NCI-H2081 treated with DMSO at 0.1 percent for 48 hours (cell line): ENCODE data around the gene EFTUD2.
"Not testable (repeated sequence)": the region's sequence is repeated elsewhere in the genome, so short reads cannot be mapped to it uniquely, and the experiment has no call there.

Experiments
- DNase-seq: peaks from one replicate; lab custom pipeline; 2025; lab: John Stamatoyannopoulos, UW

Gene EFTUD2

DNA sequence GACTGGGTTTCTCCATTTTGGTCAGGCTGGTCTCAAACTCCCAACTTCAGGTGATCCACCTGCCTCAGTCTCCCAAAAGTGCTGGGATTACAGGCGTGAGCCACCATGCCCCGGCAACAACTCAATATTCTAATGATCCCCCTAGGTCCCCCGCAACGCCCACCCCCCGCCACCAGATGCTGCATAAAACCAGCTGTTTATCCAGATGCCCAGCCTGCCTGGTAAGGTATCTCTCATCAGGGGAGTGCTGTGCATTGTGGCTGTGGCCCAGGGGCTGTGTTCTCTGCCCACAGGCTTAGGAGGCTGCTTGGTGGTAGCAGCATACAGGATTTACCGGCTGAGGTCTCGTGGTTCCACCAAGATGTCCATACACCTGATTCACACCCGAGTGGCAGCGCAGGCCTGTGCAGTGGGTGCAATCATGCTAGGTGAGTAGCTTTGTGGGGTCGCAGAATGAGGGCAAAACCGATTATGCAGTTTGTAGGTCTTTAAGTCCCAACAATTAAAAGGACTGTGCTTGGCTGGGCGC is 50.2 kb downstream of the EFTUD2 start:
- DNase-seq = no peak

DNA sequence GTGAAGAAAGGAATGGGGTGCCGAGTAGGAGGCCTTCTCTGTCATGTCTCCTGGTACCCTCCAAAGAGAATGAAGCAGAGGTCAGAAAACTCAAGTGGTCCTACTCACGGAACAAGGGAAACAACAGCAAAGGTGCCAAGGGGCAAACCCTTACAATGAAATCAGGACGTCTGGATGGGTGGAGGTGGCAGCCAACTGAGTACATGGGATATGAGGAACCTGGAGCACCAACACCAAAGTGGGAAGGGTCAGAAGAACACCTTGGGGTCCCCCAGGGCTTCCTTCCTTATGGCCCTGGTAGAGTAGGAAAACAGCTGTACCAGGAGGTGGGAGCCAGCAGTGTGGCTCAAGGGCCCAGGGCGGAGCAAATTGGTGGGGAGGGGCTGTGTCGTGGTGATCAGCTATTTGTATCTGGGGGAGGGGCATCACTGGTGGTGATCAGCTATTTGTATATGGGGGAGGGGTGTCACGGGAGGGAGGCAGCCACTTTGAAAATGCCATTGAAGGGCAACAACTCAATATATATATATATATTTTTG is 50.9 kb downstream of the EFTUD2 start:
- no peak for DNase-seq

DNA sequence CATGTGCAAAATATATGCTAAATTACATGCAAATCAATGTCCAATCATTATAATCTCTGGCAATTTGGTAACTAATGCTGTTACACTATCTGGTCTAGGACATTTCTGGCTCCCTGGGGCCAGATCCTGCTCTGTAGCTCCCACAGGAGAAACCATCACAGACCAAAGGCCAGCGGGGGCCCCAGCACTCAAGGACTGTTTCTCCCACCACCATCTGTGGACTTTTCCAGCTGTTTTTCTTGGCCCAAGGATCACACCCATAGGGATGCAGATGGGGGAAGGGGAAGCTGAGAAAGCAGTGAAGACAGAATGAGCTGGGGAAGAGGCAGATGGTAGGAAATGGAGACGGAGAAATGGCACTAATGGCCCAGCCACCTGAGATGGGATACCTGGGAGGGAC is 51.7 kb downstream of the EFTUD2 start, which contains the start of gene HIGD1B:
Gene HIGD1B (plus strand): TSS at position 298 of the 400 bp plus-strand sequence. CDS start 270 bp downstream, outside the sequence.
- DNase-seq = no peak

DNA sequence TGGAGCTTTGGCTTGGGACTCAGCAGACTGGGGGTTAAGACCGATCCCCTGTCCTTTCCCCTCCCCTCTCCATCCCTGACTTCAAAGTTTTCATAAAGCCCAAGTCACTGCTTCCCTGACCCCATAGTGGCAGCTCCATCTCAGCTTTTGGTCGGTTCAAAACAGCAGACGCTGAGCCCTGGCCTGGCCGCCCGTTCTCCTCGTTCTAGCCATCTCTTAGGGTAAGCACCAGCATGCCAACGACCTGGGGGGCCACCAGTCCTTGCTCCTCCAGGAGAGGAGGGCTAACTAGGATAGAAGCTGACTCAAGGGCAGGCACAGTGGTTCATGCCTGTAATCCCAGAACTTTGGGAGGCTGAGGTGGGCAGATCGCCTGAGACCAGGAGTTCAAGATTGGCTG is 53.0 kb downstream of the EFTUD2 start:
- DNase-seq = no peak

DNA sequence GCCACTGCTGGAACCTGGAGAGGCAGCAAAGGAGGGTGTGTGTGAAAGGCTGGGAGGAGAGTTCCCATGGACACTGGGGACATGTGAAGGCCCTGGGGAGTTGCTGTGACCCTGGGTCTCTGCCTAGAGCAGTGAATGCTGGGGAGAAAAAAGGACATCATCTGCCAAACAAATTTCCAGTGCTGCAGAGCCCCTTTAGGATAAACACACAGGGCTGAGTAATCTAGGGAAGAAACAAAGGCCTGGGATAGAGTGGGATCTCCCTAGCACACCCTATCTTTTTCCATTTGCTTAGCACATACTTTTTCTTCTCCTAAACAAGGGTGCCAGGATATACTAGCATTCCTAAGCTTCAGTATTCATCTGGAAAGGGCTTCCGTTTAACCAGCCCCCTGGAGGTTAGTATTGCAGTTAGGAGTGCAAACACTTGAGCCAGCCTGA is 54.8 kb downstream of the EFTUD2 start:
- DNase-seq = no peak

DNA sequence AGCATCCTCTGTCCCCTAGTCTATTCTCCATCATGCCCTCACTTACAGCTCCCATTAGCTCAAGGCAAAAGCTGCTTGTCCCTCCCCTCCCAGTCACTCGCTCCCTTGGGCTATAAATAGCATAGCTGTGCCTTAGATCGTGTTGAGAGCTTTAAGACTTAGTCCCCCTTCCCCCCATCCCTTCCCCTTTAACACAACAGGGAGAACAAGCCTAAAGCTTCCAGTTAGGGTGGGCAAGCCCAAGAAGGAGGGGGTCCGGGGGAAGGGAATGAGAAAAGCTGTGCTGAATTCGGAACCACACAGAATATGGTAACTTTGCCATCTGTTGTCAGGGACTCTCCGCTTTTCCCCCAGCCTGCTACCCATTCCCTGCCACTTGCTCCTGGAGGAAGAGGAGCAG is 56.5 kb downstream of the EFTUD2 start:
- no peak for DNase-seq

DNA sequence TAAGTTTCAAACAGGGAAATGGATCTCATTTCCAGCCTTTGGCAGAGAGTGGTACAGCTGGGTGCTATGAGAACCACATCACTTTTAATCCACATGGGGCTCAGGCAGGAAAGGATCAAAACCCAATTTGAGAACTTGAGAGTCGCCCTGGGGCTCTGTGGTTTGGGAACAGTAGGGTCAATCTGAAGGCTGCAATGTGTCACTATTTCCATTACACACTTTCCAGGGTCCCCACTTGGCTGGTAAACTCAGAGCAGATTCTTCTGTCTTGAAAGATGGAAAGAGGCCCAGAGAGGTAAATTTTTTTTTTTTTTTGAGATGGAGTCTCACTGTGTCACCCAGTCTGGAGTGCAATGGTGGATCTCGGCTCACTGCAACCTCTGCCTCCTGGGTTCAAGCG is 58.3 kb downstream of the EFTUD2 start:
- no peak for DNase-seq

DNA sequence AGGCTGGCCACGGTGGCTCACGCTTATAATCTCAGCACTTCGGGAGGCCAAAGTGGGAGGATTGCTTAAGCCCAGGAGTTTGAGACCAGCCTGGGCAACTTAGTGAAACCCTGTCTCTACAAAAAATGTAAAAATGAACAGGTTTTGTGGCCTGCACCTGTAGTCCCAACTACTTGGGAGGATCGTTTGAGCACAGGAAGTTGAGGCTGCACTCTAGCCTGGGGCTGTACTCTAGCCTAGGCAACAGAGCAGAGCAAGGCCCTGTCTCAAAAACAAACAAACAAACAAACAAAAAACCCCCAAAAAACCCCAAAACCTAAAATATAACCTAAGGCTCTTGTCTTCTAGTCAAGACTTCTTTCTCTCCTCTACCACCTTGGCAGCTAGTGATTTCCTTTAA is 59.0 kb downstream of the EFTUD2 start:
- no peak for DNase-seq

DNA sequence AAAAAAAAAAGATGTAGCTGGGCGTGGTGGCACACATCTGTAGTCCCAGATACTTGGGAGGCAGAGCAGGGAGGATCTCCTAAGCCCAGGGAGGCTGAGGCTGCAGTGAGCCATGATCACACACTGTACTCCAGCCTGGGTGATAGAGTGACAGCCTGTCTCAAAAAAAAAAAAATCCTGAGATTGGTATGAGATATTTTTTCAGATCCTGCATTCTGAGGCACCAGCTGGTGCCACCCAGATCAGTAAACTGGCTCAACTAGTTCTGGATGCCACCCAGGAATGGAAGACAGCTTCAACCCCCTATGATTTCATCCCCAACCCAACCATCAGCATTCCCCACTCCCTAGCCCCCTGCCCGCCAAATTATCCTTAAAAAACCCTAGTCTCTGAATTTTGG is 62.0 kb downstream of the EFTUD2 start:
- DNase-seq = no peak

DNA sequence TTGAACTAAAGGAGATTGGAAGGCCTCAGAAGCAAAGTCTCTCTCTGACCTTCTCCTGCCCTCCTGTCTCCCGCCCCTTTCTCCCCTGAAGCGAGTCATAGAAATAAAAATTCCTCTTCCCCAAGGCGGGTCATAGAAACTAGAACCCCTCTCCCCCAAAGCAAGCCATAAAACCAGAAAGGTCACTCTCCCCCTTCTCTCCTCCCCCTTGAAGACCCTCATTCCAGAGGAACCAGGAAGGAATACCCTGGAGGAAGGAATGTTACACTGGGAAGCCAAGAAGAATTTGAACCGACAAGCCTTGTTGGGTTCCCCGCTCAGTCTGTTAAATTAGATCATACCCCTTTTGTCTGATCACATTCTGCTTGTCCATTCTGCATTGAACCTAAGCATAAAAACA is 66.4 kb downstream of the EFTUD2 start:
- no peak for DNase-seq

DNA sequence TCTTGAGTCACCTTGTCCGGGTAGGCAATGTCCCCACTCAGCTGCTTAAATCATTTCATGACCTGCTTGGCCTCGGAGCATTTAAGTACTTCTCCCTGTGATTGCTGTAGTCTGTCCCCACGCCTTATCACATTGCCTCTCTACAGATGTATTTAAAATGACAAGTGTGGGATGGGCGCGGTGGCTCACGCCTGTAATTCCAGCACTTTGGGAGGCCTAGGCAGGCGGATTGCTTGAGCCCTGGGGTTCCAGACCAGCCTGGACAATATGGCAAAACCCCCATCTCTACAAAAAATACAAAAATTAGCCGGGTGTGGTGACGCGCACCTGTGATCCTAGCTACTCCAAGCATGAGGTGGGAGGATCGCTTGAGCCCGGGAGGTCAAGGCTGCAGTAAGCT is 67.9 kb downstream of the EFTUD2 start:
- DNase-seq = no peak

DNA sequence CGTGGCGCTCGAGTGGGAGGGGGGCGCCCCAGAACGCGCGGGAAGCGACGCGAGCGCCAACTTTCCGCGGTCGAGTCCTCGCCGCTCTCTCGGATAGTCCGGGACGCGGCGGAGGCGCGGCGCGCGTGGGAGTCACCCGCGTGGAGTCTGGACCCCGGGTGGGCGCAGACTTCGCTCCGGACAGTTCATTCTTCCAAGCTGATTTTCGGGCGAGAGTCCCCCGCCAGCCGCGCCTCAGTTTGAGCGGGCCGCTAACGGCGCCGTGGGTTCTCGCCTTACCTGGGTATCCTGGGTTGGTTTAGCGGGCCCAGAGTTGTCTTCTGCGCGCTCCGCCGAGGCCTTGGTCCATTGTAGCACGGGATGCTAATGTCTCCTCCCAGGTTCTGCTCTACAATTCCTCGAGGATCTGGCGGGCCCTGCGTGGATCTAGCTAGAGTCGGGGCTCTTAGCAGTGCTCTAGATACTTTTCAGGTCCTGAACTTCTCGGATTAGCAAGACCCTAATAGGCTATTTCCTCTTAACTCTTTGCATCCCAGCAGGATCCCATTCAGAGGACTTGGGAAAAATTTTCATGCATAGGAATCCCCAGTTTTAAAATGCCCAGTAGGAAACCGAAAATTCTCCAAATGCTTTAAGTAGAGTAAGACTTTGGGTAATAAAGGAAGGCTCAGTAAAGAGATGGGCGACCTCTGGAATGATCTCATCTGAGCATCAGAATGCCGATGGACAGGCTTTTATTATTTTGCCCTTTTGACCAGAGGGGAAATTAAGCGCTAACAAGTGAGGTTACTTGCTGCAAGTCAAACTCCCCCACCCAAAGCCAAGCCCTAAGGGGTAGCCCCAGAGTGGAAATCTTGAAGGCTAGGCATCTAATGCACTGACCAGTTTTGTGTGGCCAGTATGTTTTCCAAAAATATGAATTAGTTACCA is 68.6 kb downstream of the EFTUD2 start:
- no peak for DNase-seq

DNA sequence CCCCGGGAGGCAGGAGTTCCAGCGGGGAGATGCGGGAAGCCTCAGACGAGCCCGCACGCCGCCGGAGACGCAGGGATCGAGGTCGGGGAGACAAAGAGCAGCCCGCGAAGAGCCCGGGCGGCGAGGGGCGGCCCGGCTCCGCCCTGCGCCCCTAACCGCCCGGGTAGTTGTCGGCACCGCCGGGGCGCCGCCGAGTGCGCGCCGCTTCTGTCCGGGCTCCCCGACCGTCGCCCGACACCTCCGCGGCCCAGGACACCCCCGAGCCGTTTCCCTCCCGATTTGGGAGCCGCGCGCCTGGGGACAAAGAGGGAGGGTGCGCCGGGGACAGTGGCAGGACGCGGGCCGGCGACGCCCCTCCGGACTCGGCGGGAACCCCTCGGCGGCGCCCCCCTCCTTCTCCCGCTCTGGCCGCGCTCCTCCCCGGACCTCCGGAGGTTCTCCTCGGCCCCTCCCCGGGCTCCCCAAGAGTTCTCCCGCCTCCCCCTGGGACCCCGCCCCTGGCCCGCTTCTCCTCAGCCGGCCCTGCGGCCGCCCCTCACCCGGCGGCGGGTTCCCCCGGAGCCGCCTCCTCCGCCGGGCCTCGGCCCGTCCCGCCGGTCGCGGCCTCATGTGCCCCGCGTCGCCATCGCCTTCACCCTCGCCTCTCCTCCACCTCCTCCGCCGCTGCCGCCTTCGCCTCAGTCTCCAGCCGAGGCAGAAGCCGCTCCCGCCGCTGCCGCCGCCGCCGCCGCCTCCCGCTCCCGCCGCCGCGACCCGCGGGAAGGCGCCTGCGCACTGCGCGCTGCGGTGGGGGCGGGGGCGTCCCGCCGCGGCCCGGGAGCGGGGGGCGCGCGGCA is 69.5 kb downstream of the EFTUD2 start, which contains the start of gene GJC1:
Gene GJC1 (minus strand): TSS at position 765 of the 836 bp plus-strand sequence. CDS start 24,470 bp downstream, outside the sequence.
- DNase-seq = no peak

DNA sequence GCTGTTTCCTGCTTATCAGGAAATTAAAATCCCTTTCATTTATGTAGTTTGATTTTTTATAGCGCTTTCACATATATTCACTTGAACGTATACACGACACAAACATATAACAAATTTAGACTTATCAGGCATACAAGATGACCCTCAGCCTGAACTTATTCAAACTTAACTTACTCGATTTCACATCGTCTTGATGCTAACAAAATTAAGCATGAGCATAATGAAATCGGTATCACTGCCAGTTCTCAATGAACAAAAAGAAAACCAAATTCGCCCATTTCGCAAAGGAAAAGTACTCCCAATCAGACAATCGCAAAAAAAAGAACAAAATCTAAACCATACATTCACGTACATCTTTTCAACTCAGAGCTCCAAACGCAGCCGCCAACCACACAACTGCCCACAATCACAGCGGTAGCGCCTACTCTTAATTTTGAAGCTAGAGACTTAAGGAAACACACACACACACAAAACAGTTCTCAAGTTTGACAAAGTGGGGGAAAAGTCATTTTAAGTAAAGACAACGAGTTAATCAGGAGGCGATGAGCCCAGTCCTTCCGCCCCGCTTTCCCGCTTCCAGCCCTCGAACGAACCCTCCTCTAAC is 70.2 kb downstream of the EFTUD2 start:
- no peak for DNase-seq

DNA sequence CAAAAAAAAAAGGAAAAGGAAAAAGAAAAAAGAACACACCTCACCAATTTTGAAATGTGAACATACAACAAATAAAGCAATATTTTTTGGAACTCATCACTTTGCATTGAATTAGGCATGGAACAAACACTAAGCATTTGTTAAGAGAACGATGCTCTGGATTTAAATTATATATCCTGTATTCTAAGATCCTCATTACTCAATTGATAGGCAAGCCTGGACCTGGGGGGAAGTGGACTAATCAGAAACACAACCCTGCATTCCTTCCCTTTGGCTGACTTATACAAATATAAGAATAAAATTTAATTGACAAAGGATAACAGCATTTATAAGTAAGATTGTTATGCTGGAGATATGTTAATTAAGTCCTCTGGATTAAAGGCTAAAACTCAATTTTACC is 71.4 kb downstream of the EFTUD2 start:
- DNase-seq = no peak

DNA sequence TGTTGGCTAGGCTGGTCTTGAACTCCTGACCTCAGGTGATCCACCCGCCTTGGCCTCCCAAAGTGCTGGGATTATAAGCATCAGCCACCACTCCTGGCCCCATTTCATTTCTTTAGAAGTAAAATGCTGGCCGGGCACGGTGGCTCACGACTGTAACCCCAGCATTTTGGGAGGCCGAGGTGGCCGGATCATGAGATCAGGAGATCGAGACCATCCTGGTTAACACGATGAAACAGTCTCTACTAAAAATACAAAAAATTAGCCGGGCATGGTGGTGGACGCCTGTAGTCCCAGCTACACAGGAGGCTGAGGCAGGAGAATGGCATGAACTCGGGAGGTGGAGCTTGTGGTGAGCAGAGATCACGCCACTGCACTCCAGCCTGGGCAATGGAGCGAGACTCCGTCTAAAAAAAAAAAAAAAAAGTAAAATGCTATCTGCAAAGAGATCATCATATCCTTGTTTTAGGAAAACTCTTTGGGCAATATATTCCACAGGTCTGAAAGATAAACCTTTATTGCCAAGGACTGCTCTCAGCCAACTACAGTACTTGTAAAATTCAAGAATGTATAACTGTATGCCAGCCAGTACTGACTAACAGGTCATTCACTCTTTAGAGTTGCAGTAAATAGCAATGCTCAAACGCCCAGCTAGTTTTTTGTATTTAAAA is 73.0 kb downstream of the EFTUD2 start:
- no peak for DNase-seq

DNA sequence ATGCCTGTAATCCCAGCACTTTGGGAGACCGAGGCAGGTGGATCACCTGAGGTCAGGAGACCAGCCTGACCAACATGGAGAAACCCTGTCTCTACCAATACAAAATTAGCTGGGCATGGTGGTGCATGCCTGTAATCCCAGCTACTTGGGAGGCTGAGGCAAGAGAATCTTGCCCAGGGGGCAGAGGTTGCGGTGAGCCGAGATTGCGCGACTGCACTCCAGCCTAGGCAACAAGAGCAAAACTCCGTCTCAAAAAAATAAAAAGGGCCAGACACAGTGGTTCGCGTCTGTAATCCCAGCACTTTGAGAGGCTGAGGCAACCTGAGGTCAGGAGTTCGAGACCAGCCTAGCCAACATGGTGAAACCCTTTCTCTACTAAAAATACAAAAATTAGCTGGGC is 74.0 kb downstream of the EFTUD2 start:
- not testable (repeated sequence) for DNase-seq

DNA sequence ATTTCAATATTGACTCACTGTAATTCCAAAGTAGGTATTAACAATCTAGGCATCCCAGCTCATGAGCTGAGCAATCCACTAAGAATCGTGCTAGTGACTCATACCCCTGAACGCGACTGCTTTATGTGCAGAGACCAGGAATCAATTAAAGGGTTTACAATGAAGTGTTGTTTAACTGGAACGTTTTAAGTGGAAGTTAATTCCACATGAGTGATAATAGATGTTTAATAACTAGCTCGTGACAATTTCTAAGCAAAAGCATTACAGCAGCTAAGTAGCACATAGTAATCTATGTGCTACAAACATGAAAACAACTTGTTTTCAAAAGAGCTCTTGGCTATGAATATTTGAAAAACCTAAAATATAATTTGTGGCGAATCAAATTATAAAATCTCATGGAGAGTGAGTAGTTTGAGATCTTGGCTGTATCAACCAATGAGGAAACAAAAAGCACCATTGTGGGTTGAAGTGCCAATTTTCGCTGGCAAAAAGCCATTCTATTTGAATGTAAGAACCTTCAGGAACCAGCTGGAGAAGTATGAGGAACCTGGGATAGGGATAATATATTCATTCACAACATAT is 78.5 kb downstream of the EFTUD2 start:
- peak; percentile 90 for DNase-seq

DNA sequence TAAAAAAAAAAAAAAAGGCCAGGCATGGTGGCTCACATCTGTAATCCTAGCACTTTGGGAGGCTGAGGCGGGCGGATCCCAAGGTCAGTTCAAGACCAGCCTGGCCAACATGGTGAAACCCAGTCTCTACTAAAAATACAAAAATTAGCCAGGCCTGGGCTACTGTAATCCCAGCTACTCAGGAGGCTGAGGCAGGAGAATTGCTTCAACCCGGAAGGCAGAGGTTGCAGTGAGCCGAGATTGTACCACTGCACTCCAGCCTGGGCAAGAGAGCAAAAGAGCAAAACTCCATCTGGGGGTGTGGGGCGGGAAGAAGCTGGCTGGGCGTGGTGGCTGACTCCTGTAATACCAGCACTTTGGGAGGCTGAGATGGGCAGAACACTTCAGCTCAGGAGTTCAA is 80.7 kb downstream of the EFTUD2 start:
- DNase-seq = not testable (repeated sequence)

DNA sequence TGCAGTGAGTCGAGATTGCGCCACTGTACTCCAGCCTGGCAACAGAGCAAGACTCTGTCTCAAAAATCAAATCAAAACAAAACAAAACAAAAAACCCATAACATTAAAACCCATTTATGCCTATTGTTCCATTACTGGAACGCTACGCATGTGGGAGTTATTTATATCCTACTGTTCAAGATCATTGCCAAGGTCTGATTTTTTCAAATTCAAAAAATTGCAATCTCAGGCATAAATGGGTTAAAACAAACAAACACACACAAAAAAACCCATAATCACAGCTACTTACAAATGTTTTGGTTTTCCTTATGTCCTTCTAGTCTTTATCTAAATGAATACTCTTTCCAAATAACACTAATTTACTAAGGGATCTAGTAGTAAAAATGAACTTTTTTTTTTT is 87.0 kb downstream of the EFTUD2 start:
- DNase-seq = no peak
